ENCODE data around the gene NDFIP1. TPM values are rescaled to one million over a fixed set of nuclear protein-coding genes. Genes with fewer than 3 reads are reported as not detected.

Gene NDFIP1
- total RNA-seq, 4 donors from 2014 or later, result 185 to 351 (median 297) TPM

DNA sequence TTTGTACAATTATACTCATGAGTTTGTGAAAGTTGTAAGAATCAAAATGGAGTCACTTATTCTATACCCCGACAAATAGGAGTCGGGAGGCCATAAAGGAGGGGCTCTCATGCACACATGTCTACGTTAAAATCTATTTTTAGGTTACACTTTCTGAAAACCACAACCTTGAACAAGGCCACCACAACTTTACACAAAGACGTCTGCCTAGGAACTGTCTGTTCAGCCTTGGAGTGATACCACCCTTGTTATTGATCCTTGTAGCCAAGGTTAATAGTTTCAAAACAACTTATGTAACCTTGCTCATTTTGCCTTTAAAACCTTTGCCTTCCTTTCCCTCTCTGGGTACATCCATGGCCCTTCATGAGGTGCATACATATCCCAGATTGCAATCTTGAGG is 4.1 kb upstream of the NDFIP1 start:
- Histone ChIP-seq H3K4me3 (replicated peaks in 1 of 3) (no peak overlapping the region), H3K36me3 (no peaks in the 10 kb centered on the region), H3K4me1 (peaks cover 7 to 13% of the 10 kb centered on the region in 2 donors), H3K9me3 (no peaks in the 10 kb centered on the region), H3K27me3 (no peaks in the 10 kb centered on the region), H3K27ac (no peak overlapping the region)
- intact Hi-C loops (cut with DNase I), result no loop called here
- TF ChIP-seq, protein P1, sequence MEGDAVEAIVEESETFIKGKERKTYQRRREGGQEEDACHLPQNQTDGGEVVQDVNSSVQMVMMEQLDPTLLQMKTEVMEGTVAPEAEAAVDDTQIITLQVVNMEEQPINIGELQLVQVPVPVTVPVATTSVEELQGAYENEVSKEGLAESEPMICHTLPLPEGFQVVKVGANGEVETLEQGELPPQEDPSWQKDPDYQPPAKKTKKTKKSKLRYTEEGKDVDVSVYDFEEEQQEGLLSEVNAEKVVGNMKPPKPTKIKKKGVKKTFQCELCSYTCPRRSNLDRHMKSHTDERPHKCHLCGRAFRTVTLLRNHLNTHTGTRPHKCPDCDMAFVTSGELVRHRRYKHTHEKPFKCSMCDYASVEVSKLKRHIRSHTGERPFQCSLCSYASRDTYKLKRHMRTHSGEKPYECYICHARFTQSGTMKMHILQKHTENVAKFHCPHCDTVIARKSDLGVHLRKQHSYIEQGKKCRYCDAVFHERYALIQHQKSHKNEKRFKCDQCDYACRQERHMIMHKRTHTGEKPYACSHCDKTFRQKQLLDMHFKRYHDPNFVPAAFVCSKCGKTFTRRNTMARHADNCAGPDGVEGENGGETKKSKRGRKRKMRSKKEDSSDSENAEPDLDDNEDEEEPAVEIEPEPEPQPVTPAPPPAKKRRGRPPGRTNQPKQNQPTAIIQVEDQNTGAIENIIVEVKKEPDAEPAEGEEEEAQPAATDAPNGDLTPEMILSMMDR (IDR thresholded peaks at IDR 0.05), result no peak
- no peak for TF ChIP-seq POLR2A (IDR thresholded peaks at IDR 0.05)
- 80 to 92% methylated on average over 4 of the region's 4 CpGs for WGBS, 2 donors
- DNase-seq, result no peak

GRCh38 chr5:142106061-142106460 is 2.5 kb upstream of the NDFIP1 start:
- peak overlapping the region in 2 of 3 donors; percentile 4 to 20 for H3K27ac ChIP-seq
- no peaks in the 10 kb centered on the region for H3K36me3 ChIP-seq
- no peaks in the 10 kb centered on the region for H3K9me3 ChIP-seq
- H3K27me3 ChIP-seq, result no peaks in the 10 kb centered on the region
- DNase-seq, result no peak
- H3K4me1 ChIP-seq, result peaks cover 18 to 24% of the 10 kb centered on the region in 2 donors
- TF ChIP-seq, protein P1 (IDR thresholded peaks at IDR 0.05), result no peak
- no peak for TF ChIP-seq POLR2A (IDR thresholded peaks at IDR 0.05)
- intact Hi-C loops (cut with DNase I), result no loop called here
- WGBS, 2 donors, result 69 to 79% methylated on average over 3 of the region's 3 CpGs
- no peak overlapping the region for H3K4me3 ChIP-seq (replicated peaks in 1 of 3)

GRCh38 chr5:142107036-142107735 is 1.4 kb upstream of the NDFIP1 start:
- Histone ChIP-seq H3K27ac (peak overlapping the region in 1 of 3 donors; percentile 100), H3K9me3 (no peaks in the 10 kb centered on the region), H3K27me3 (no peaks in the 10 kb centered on the region), H3K4me3 (replicated peaks in 1 of 3) (no peak overlapping the region), H3K4me1 (peaks cover 19 to 35% of the 10 kb centered on the region in 2 donors), H3K36me3 (no peaks in the 10 kb centered on the region)
- TF ChIP-seq POLR2A (IDR thresholded peaks at IDR 0.05), result no peak
- TF ChIP-seq, protein P1 (IDR thresholded peaks at IDR 0.05), result no peak
- intact Hi-C loops (cut with DNase I), result no loop called here
- DNase-seq, result no peak
- 95 to 97% methylated on average over 2 of the region's 2 CpGs for WGBS, 2 donors

DNA sequence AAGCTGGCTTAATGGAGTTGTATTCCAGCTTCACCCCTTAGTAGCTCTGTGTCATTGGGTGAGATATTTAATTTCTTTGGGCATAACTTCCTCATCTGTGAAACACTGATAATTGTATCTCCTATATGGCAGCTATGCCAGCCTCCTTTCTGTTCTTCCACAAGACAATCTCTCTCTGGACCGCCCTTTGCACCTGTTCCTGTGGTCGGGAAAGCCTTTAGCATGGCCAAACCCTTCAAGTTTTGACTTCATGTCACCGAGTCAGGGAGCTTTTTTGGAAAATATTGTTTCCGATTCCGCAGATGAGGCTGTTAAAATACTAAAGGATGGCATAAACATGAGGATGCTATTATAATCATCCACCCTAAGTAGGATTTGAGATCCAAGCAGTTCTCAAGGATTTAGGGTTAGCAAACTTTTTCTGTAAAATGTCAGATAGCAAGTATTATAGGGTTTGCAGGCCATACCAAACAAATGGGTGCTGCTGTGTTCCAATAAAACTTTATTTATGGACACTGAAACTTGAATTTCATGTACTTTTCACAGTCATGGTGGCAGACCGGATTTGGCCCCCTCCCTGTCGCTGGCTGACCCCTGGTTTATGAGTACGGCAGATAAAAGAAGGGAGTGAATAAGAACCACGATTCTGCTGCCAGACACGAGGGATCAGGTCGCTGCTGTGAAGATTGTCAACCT is 695 bp upstream of the NDFIP1 start:
- H3K27ac ChIP-seq, result peak overlapping the region; percentile 99 to 100 (median 100)
- DNase-seq, result no peak
- H3K27me3 ChIP-seq, result no peaks in the 10 kb centered on the region
- no peaks in the 10 kb centered on the region for H3K9me3 ChIP-seq
- no peak overlapping the region for H3K4me3 ChIP-seq (replicated peaks in 1 of 3)
- H3K36me3 ChIP-seq, result no peaks in the 10 kb centered on the region
- 75 to 82% methylated on average over 11 of the region's 11 CpGs for WGBS, 2 donors
- H3K4me1 ChIP-seq, result peaks cover 17 to 33% of the 10 kb centered on the region in 2 donors
- intact Hi-C loops (cut with DNase I), result no loop called here
- TF ChIP-seq, protein P1 (IDR thresholded peaks at IDR 0.05), result no peak
- TF ChIP-seq POLR2A (IDR thresholded peaks at IDR 0.05), result no peak
